ENCODE results near the gene TRDN.
"Not testable (repeated sequence)": the region's sequence is repeated elsewhere in the genome, so short reads cannot be mapped to it uniquely, and the experiment has no call there.

The TRDN gene

GRCh38 chr6:123629258-123629941 lies 7.3 kb downstream of the TRDN start:
- DNase-seq, result no peak

DNA sequence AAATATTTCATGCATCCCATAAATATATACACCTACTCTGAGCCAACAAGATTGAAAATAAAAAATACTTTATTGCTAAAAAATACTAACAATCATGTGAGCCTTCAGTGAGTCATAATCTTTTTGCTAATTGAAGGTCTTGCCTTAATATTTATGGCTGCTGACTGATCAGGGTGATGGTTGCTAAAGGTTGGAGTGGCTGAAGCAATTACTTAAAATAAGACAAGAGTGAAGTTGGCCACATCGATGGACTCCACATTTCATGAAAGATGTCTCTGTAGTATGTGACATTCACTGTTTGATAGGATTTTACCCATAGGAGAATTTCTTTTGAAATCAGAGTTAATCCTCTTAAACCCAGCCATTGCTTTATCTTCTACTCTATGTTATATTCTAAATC lies 11.1 kb downstream of the TRDN start:
- DNase-seq, result no peak

- no peak for DNase-seq
Measured at GRCh38 chr6:123622780-123623179, 14.0 kb downstream of the TRDN start.

GRCh38 chr6:123619156-123619555 lies 17.6 kb downstream of the TRDN start:
- DNase-seq, result no peak

DNA sequence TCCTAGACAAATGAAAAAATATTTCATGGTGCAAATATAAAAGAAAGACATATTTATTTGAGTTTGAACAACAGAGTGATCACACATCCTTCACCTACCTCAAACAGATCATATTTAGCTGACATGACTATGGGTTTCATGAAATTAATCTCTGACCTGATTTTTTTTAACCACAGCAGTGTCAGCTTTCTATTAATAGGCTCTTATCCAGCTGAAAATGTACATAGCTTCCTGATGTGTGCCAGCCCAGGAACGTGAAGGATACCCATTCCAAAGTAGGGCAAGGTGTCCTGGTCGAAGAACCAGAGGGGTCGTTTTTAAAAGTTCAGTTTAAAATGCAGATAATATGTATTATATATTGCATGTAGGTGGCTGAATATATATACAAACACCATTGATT lies 19.8 kb downstream of the TRDN start:
- no peak for DNase-seq

- no peak for DNase-seq
Measured at GRCh38 chr6:123616016-123616415, 20.7 kb downstream of the TRDN start.

DNA sequence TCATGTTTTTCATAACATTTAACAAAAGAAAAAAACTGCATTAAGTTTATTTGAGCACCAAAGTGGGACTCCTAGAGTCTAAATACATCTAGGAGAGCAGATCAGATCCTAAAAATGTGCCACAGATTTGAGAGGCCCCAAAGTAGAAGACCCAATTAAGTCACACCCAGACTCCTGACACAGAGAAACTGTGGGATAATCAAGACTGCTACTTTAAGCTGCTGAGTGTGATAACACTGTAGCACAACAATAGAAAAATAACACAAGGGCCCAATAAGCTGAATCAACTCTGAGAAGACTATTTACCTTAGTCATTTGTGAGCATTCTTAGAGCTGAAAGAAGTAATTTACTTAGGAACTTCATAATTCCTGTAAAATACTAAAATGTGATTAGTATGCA lies 26.0 kb downstream of the TRDN start:
- no peak for DNase-seq

DNA sequence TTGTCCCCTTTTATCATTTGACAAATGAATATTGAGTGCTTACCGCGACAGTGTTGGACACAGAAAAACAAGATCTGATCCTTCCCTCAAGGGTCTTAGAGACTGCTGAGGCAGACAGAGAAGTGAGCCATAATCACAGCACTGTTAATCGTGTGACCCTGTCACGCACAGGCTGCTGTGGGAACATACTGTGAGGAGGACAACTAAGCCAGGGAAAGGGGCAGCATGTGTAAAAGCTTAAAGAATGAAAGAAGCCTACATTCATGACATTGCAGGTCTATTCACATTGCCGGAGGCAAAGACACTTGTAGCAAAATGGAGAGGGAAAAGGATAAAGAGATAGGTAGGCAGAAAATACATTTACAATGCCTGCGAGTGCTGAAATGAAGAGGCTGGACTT lies 32.7 kb downstream of the TRDN start:
- DNase-seq, result no peak

DNA sequence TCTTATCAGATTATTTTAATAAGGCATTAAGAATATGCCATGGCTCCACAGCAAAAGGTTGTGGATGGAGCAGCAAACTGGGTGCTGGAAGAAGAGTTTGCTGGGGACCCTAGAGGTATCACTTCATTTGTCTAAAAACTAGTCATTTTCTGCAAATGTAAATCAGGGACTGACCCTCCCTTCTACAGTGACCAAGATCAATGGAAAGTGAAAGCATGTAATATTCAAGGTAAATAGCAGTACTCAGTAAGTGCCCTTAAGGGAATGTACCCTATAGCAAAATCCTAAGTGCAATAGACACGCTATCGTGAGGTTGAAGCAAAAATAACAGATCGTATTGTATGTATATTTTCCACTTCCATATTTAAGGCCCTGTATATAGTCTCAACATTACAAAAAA lies 38.7 kb downstream of the TRDN start:
- no peak for DNase-seq

- no peak for DNase-seq
Measured at GRCh38 chr6:123594776-123595175, 42.0 kb downstream of the TRDN start.

- DNase-seq, result no peak
Measured at GRCh38 chr6:123592426-123592825, 44.3 kb downstream of the TRDN start.

DNA sequence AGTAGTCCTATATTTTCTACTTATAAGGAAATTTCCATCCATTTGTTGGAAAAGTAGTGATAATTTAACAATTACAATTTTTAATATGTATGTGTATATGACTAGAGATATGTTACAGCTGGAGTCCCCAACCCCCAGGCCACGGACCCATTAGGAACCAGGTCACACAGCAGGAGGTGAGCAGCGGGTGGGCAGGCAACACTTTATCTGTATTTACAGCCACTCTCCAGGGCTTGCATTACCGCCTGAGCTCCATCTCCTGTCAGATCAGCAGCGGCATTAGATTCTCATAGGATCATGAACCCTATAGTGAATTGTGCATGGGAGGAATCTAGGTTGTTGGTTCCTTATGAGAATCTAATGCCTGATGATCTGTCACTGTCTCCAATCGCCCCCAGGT lies 46.8 kb downstream of the TRDN start:
- DNase-seq, result no peak

- DNase-seq, result no peak
Measured at GRCh38 chr6:123589317-123589716, 47.4 kb downstream of the TRDN start.

- no peak for DNase-seq
Measured at GRCh38 chr6:123588546-123588895, 48.2 kb downstream of the TRDN start.

DNA sequence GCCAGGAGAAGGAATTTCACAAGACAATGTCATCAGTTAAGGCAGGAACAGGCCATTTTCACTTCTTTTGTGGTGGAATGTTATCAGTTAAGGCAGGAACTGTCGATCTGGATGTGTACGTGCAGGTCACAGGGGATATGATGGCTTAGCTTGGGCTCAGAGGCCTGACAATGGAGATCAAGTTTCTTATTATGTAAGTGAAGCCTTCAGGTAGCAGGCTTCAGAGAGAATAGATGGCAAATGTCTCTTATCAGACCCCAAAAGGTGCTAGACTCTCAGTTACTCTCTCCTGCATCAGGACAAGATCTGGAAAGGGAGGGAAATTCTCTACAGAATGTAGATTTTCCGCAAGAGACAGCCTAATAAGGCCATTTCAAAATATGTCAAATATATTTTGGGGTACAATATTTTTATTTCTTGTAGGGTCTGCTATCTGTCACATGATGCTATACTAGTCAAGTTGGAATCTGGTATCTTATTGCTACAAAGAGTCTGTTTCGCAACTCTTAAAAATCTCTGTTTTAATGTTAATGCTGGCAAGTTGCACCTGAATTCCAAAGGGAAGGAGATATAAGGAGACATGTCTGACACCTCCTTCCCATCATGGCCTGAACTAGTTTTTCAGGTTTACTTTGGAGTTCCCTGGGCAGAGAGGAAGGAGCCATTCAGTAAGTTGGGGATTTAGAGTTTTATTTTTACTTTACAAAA lies 48.8 kb downstream of the TRDN start:
- DNase-seq, result no peak

DNA sequence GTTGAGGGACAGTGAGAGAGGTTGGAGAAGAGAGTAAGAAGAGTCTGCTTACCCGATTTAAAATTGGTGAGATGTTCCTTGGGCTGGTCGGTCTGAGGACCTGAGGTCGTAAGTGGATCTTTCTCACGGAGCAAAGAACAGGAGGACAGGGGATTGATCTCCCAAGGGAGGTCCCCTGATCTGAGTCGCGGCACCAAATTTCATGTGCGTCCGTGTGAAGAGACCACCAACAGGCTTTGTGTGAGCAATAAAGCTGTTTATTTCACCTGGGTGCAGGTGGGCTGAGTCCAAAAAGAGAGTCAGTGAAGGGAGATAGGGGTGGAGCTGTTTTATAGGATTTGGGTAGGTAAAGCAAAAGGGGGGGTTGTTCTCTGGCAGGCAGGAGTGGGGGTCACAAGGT lies 49.3 kb downstream of the TRDN start:
- not testable (repeated sequence) for DNase-seq

DNA sequence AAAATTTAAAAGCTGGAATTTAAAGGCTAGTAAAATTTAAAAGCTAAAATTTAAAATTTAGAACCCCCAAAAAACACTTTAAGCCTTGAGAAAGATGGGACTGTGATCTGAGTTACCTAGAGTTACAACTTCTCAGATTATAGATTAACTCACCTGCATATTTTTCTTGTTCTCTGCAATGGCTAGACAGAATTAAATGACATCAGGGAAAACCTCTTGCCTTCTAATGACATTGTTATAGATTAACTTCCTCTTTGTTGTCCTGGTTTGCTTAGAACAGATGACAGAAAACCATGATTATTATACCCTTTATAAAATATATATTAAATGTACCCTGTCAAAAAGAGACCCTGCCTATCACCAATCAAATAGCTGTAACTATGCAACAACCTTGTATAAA lies 56.4 kb downstream of the TRDN start:
- DNase-seq, result no peak

DNA sequence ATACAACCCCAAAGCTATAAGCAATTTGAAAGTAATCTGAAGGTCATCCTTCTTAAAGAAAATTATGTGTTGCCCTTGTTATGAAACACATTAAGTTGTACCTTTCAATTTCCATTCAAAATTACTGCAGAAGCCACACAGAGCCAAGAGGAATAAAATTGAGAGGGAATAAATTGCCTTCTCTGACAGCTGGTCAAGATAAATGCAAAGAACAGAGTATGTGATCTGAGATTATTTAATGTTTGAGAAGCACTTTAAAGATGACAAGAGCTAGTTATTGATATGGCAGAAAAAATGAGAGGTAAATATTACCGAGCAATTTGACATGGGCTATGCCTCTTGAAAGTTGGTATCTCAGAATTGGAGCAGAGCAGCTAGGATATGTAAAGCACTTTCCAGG lies 61.6 kb downstream of the TRDN start:
- DNase-seq, result no peak

GRCh38 chr6:123570813-123571684 lies 65.7 kb downstream of the TRDN start:
- DNase-seq, result no peak

DNA sequence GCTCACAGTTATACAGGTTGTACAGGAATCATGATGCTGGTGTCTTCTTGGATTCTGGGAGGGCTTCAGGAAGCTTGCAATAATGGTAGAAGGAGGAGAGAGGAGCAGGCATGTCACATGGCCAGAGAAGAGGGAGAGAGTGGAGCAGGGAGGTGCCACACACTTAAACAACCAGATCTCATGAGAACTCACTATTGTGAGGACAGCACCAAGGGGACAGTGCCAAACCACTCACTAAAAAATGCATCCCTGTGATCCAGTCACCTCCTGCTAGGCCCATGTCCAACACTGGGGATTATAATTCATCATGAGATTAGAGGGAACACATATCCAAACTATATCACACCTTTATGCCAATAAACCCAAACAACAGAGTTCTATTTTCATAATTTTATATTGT lies 67.2 kb downstream of the TRDN start:
- no peak for DNase-seq

DNA sequence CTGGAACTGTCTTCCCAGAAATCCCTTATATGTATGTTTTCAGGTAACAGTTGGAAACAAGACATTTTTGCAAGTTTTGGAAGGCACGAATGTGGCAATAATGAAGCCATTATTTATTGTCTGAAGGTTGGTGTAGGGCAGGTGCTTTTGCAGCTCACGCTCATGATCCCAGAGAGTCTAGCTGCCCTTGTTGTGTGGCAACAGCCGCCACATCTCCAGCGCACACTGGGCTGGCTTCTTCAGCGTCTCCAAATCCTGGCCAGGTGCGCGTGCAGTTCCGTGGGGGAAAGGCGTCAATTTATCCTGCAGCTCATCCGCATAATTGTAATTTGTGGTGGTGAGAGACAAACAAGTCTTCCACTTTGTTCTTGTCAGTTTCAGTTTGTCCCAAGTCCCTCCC lies 71.2 kb downstream of the TRDN start:
- DNase-seq, result no peak

GRCh38 chr6:123564361-123564760 lies 72.4 kb downstream of the TRDN start:
- DNase-seq, result no peak

GRCh38 chr6:123562677-123563076 lies 74.1 kb downstream of the TRDN start:
- no peak for DNase-seq

DNA sequence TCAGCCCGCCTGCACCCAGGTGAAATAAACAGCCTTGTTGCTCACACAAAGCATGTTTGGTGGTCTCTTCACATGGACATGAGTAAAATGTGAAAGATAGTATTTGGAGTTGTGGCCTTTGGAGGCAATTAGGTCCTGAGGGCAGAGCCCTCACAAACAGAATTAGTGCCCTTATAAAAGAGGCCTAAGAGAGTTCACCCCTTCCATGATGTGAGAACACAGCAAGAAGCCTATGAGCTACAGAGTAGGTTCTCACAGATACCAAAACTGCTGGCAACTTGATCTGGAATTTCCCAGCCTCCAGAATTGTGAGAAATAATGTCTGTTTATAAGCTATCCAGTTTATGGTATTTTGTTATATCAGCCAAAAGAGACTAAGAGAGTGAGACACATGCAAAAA lies 74.5 kb downstream of the TRDN start:
- no peak for DNase-seq
